GM12801 (cell line): ENCODE measurements around the gene LRIG3.

Source experiments
- CTCF ChIP-seq: IDR thresholded peaks from one replicate; pipeline ENCODE4 v1.5.1; 2011; ENCODE audit warnings: control low read depth; ENCODE audit not compliant: insufficient read length; ENCODE audit errors: extremely low read depth

Gene LRIG3

GRCh38 chr12:58922849-58923248 lies 2.5 kb upstream of the LRIG3 start:
- no peak for TF ChIP-seq CTCF

GRCh38 chr12:58920961-58921861 lies 907 bp upstream of the LRIG3 start:
- TF ChIP-seq CTCF, result no peak

GRCh38 chr12:58919231-58920101 lies 838 bp downstream of the LRIG3 start:
- TF ChIP-seq CTCF, result no peak

- TF ChIP-seq CTCF, result no peak
Observed at GRCh38 chr12:58918469-58918844, 1.8 kb downstream of the LRIG3 start.

GRCh38 chr12:58917699-58918468 lies 2.4 kb downstream of the LRIG3 start:
- no peak for TF ChIP-seq CTCF

GRCh38 chr12:58916921-58917511 lies 3.3 kb downstream of the LRIG3 start:
- TF ChIP-seq CTCF, result no peak
